Fibroblast of villous mesenchyme (primary cell): ENCODE data around the gene ODR4. TPM values are rescaled to one million over a fixed set of nuclear protein-coding genes. Genes with fewer than 3 reads are reported as not detected.
A peak's percentile ranks its signal among the peaks of the same experiment; 100 is the strongest.
"Not testable (repeated sequence)": the region's sequence is repeated elsewhere in the genome, so short reads cannot be mapped to it uniquely, and the experiment has no call there.

Experiments used
- DNase-seq: peaks from one replicate; pipeline ENCODE4 v3.0.0-alpha.2; 2010; ENCODE audit warnings: low read depth
- H3K4me3 ChIP-seq: 2 replicates; pipeline ENCODE4 v1.5.1; 2011; ENCODE audit warnings: low read depth, mild to moderate bottlenecking, low read length
- total RNA-seq: library from RNA; depleted of rRNA; stranded (reverse); fragments of >200 nt; gene quantifications from 2 replicates; pipeline ENCODE4 v1.2.3, GENCODE V29; 2012
- TF ChIP-seq, protein P1 (sequence below): IDR thresholded peaks from 2 replicates; pipeline ENCODE4 v1.5.1; 2012; ENCODE audit warnings: low read depth, mild to moderate bottlenecking, low read length; ENCODE audit not compliant: insufficient read depth

The ODR4 gene
- 19.6 and 25.9 TPM in 2 replicates for total RNA-seq

DNA sequence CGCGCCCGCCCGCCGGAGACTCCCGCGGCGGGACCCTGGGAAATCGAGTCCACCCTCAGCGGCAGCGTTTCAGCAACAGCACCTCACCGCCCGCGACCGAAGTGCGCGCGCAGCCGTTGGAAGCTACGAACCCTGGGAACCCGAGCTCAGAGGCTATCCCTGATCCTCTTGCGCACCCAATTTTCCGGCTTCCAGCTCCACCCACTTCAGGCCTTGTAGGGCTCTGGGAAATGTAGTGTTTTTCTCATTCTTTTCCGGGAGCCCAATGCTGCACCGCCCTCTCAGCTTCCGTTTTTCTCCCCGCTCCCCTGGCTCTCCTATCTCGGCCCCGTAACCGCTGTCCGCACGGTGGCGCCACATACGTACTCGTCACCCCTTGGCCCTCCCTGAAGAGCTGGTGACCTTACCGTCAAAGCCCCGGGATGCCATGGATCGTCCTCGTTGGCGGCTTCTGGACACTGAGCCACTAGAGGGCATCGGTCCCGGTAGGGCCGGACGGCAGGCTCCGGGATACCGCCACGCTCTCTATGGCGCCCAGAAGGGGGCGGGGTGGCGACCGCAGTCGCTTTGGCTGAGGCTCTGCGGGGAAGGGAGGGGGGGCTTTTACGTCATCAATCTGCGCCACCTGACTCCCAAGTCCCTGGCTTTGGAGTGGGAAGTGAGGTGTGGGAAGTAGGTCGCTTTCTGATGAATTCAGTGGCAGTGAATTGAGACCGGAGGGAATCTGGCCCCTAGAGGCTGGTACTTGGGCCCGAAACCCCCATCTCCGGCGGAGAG lies at the start of gene ODR4, which contains the start of gene TPR:
ODR4 (plus strand) TSS at position 687 of the 777 bp plus-strand sequence. CDS start 3,948 bp downstream, outside the sequence.
TPR (minus strand) TSS at position 102 of the 777 bp plus-strand sequence. CDS start 225 bp downstream, outside the sequence.
- peak; percentile 100 for DNase-seq
- TF ChIP-seq, protein P1, sequence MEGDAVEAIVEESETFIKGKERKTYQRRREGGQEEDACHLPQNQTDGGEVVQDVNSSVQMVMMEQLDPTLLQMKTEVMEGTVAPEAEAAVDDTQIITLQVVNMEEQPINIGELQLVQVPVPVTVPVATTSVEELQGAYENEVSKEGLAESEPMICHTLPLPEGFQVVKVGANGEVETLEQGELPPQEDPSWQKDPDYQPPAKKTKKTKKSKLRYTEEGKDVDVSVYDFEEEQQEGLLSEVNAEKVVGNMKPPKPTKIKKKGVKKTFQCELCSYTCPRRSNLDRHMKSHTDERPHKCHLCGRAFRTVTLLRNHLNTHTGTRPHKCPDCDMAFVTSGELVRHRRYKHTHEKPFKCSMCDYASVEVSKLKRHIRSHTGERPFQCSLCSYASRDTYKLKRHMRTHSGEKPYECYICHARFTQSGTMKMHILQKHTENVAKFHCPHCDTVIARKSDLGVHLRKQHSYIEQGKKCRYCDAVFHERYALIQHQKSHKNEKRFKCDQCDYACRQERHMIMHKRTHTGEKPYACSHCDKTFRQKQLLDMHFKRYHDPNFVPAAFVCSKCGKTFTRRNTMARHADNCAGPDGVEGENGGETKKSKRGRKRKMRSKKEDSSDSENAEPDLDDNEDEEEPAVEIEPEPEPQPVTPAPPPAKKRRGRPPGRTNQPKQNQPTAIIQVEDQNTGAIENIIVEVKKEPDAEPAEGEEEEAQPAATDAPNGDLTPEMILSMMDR: peak; percentile 80
- H3K4me3 ChIP-seq: peak within 1 kb of the TSS; percentile 94

DNA sequence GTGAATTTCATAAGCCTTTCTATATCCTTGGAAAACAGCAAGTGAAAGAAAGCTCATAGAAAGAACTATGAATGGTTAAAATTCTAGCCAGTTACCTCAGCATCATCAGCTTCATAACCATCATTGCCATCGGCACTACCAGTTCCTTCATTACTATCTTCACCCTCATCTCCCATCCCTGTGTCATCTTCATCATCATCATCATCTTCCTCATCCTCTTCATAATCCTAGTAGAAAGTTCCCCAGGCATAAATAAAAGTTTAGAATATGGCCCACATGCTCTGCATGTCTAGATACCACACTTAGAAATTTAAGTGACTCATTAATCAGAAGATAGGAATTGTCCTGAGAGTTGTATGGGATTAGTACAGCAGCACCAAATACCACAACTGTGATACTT lies 49.6 kb upstream of the ODR4 start:
- H3K4me3 ChIP-seq: no peak overlapping the region
- TF ChIP-seq, protein P1: no peak
- DNase-seq: no peak

DNA sequence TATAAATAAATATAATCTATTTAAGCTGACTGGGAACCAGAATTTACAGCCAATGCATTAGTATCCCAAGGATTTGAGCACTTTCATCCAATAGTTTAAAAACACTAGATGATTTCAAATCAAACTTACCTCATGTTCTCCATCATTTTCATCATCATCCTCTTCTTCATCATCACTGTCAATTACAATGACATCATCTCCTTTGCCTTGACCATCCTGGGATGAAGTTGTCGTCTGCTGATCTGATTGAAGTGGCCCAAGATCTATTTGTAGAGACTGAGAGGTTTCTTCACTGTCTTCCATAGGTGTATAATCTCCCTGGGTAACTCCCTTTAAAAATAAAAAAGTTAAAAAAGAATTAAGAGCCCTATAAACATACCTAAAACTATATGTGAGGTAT lies 48.3 kb upstream of the ODR4 start:
- no peak overlapping the region for H3K4me3 ChIP-seq
- TF ChIP-seq, protein P1: no peak
- DNase-seq: no peak

DNA sequence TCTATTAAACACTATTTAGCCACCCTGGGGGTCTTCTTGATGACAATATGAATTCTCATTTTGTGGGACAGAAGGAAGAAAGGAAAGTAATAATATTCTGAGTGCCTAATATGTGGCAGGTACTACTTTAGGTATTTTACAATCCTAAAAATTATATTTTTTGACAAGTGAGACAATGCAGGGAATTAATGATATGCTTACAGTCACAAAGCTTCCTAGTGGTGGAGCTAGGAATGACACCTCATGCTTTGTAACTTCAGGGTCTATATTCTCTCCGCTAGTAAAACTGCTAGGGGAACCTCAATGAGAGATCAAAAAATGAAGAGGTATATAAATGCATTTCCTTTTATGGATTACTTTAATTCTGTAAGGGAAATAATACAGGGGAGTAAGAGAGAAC lies 44.9 kb upstream of the ODR4 start:
- no peak for DNase-seq
- TF ChIP-seq, protein P1: peak; percentile 45
- H3K4me3 ChIP-seq: no peak overlapping the region

DNA sequence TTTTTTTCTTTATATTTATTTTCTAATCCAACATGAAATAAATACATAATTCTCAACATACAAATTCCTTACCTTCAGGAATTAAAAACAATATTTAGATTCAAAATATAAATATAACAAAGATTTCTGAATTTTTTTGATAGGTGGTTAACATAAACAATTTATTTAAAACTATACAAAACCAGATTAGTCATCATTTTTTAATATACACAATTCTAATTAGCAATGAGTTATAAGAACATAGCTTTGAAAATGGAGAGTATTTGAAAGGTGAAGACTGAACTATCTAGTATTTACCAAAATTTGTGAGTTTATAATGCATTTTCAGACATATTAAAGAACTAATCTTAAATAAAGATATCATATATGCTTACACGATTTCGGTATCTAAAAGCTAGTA lies 38.1 kb upstream of the ODR4 start:
- TF ChIP-seq, protein P1: no peak
- DNase-seq: no peak

DNA sequence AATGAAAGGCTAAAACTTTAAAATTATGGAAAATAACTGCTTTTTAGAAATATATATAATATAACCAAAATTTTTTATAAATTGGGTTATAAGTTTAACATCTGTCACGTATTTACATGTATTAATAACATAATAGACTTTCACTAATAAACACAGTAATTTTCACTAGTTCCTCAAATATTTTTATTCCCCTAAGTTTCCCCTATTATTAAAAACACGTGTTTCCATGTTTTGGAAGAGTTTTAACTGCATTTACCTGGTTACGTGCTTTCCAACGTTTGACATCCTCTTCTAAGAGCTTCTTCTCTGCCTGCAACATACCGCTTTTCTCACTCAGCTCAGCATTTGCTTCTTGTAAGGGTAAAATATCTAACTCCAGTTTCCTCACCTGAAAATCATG lies 34.9 kb upstream of the ODR4 start:
- TF ChIP-seq, protein P1: no peak
- DNase-seq: no peak
- no peak overlapping the region for H3K4me3 ChIP-seq

More for the DNA sequence above, 38.1 kb upstream of the ODR4 start:
- H3K4me3 ChIP-seq: no peak overlapping the region

DNA sequence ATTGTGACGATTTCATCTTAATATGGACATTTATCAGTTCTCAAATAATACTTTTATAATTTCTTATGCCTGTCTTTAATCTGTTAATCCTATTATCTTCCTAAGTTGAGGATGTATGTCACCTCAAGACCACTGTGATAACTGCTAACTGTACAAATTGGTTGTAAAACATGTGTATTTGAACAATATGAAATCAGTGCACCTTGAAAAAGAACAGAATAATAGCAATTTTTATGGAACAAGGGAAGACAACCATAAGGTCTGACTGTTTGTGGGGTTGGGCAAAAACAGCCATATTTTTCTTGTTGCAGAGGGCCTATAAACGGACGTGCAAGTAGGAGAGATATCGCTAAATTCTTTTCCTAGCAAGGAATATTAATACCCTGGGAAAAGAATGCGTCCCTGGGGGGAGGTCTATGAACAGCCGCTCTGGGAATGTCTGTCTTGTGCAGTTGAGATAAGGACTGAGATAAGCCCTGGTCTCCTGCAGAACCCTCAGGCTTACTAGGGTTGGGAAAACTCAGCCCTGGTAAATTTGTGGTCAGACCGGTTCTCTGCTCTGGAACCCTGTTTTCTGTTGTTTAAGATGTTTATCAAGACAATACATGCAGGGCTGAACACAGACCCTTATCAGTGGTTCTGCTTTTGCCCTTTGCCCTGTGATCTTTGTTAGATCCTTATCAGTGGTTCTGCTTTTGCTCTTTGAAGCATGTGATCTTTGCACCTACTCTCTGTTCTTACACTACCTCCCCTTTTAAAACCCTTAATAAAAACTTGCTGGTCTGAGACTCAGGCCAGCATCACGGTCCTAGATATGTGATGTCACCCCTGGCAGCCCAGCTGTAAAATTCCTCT lies 27.6 kb upstream of the ODR4 start:
- peak; percentile 32 for DNase-seq

More for the DNA sequence above, 27.6 kb upstream of the ODR4 start:
- not testable (repeated sequence) for H3K4me3 ChIP-seq
